Mesenchymal stem cell (in vitro differentiated cells and primary cell): ENCODE results near the gene PPP2R5B.

Source experiments
- DNase-seq: peaks from one replicate; pipeline ENCODE4 v3.0.0-alpha.2; 2013
- H2AFZ ChIP-seq: one replicate; pipeline ENCODE4 v1.6.1; 2013; ENCODE audit warnings: low read depth, mild to moderate bottlenecking, control low read depth, inconsistent platforms, low read length, moderate library complexity
- H2AK5ac ChIP-seq: 2 replicates; pipeline ENCODE4 v1.6.1; 2013; ENCODE audit warnings: low read length, moderate library complexity, mild to moderate bottlenecking, inconsistent platforms; ENCODE audit not compliant: severe bottlenecking
- H2BK120ac ChIP-seq: one replicate; pipeline ENCODE4 v1.6.1; 2013; ENCODE audit warnings: low read depth, mild to moderate bottlenecking, inconsistent platforms, low read length, moderate library complexity
- H2BK12ac ChIP-seq, 2 experiments: one replicate each; pipeline ENCODE4 v1.6.1; 2013; ENCODE audit warnings: inconsistent platforms in 2 of 2, low read length in 2 of 2, mild to moderate bottlenecking in 2 of 2, moderate library complexity in 2 of 2, control low read depth in 1 of 2
- H2BK15ac ChIP-seq: one replicate; pipeline ENCODE4 v1.6.1; 2013; ENCODE audit warnings: mild to moderate bottlenecking, low read depth, inconsistent platforms; ENCODE audit not compliant: poor library complexity, severe bottlenecking
- H2BK5ac ChIP-seq: 2 replicates; pipeline ENCODE4 v1.6.1; 2013; ENCODE audit warnings: low read depth, mild to moderate bottlenecking, low read length, control low read depth, inconsistent platforms; ENCODE audit not compliant: poor library complexity, severe bottlenecking
- H3K14ac ChIP-seq, 2 experiments: one replicate each; pipeline ENCODE4 v1.6.1; 2013; ENCODE audit warnings: inconsistent platforms in 2 of 2, low read length in 2 of 2, control low read depth in 1 of 2, mild to moderate bottlenecking in 1 of 2, moderate library complexity in 1 of 2
- H3K18ac ChIP-seq, 2 experiments: one replicate each; pipeline ENCODE4 v1.6.1; 2013; ENCODE audit warnings: inconsistent platforms in 2 of 2, low read length in 2 of 2, control low read depth in 1 of 2, low read depth in 1 of 2, mild to moderate bottlenecking in 1 of 2
- H3K23ac ChIP-seq, 2 experiments: one replicate each; pipeline ENCODE4 v1.6.1; 2013; ENCODE audit warnings: inconsistent platforms in 2 of 2, low read length in 2 of 2, mild to moderate bottlenecking in 2 of 2, moderate library complexity in 2 of 2, control low read depth in 1 of 2
- H3K27ac ChIP-seq: 2 replicates; pipeline ENCODE4 v1.5.1; 2013; ENCODE audit warnings: mild to moderate bottlenecking, moderate library complexity, low read length, control low read depth, inconsistent platforms; ENCODE audit not compliant: poor library complexity, severe bottlenecking
- H3K27me3 ChIP-seq, 2 experiments: 2 replicates each; pipeline versions ENCODE4 v1.6.1 to v1.7.0; 2013; ENCODE audit warnings: low read length in 2 of 2, mild to moderate bottlenecking in 2 of 2, moderate library complexity in 2 of 2, control low read depth in 1 of 2, inconsistent platforms in 1 of 2; ENCODE audit not compliant: control insufficient read depth in 1 of 2, insufficient read depth in 1 of 2
- H3K36me3 ChIP-seq, 2 experiments: 2 replicates each; pipeline versions ENCODE4 v1.6.1 to v1.7.0; 2013; ENCODE audit warnings: low read length in 2 of 2, control low read depth in 1 of 2, inconsistent platforms in 1 of 2, low read depth in 1 of 2, mild to moderate bottlenecking in 1 of 2; ENCODE audit not compliant: insufficient read depth in 2 of 2, control insufficient read depth in 1 of 2
- H3K4ac ChIP-seq, 2 experiments: one replicate each; pipeline ENCODE4 v1.6.1; 2013; ENCODE audit warnings: inconsistent platforms in 2 of 2, low read length in 2 of 2, mild to moderate bottlenecking in 2 of 2, moderate library complexity in 2 of 2, control low read depth in 1 of 2, low read depth in 1 of 2
- H3K4me1 ChIP-seq: 2 replicates; pipeline ENCODE4 v1.6.1; 2013; ENCODE audit warnings: low read depth, low read length, control low read depth; ENCODE audit not compliant: control insufficient read depth, insufficient read depth
- H3K4me2 ChIP-seq: 2 replicates; pipeline ENCODE4 v1.6.1; 2013; ENCODE audit warnings: low read length, mild to moderate bottlenecking, inconsistent platforms; ENCODE audit not compliant: poor library complexity, severe bottlenecking
- H3K4me3 ChIP-seq, 2 experiments: 2 replicates each; pipeline versions ENCODE4 v1.5.1 to v1.7.0; 2013; ENCODE audit warnings: low read length in 2 of 2, mild to moderate bottlenecking in 2 of 2, control low read depth in 1 of 2, low read depth in 1 of 2; ENCODE audit not compliant: insufficient read depth in 1 of 2
- H3K79me1 ChIP-seq: replicated peaks from 2 replicates; pipeline ENCODE4 v1.6.1; 2013; ENCODE audit warnings: mild to moderate bottlenecking, control low read depth, low read length, inconsistent platforms; ENCODE audit not compliant: poor library complexity, severe bottlenecking
- H3K9ac ChIP-seq: 2 replicates; pipeline ENCODE4 v1.7.0; 2013; ENCODE audit warnings: mild to moderate bottlenecking, low read length, moderate library complexity
- H3K9me3 ChIP-seq: 2 replicates; pipeline ENCODE4 v1.7.0; 2013; ENCODE audit warnings: mild to moderate bottlenecking, low read length; ENCODE audit not compliant: control insufficient read depth
- H4K8ac ChIP-seq: one replicate; pipeline ENCODE4 v1.6.1; 2013; ENCODE audit warnings: inconsistent platforms, mild to moderate bottlenecking, low read length, moderate library complexity
- H4K91ac ChIP-seq: one replicate; pipeline ENCODE4 v1.6.1; 2013; ENCODE audit warnings: mild to moderate bottlenecking, low read length, inconsistent platforms
- WGBS: methylation state at CpG from one replicate; pipeline ENCODE4 v1.1.7; 2013; ENCODE audit warnings: mixed read lengths; 5-methylcytosine and 5-hydroxymethylcytosine counted together

Gene PPP2R5B

GRCh38 chr11:64960719-64961118, 36.2 kb downstream of the PPP2R5B start:
- 84% methylated on average over 4 of the region's 4 CpGs for WGBS
- Histone ChIP-seq H3K27me3 (peaks cover 7 to 13% of the 10 kb centered on the region in 2 experiments), H3K4me2 (no peak overlapping the region), H3K4ac (no peak overlapping the region), H3K79me1 (no peaks in the 10 kb centered on the region), H2BK5ac (no peak overlapping the region), H3K18ac (no peak overlapping the region), H2AFZ (no peak overlapping the region), H3K4me1 (no peaks in the 10 kb centered on the region), H3K23ac (no peak overlapping the region), H2BK120ac (no peak overlapping the region), H3K9ac (no peak overlapping the region), H4K91ac (no peak overlapping the region), H3K14ac (no peak overlapping the region), H3K27ac (no peak overlapping the region), H3K9me3 (no peaks in the 10 kb centered on the region), H2BK12ac (no peak overlapping the region), H3K4me3 (no peak overlapping the region), H3K36me3 (no peaks in the 10 kb centered on the region), H4K8ac (no peak overlapping the region), H2BK15ac (no peak overlapping the region), H2AK5ac (no peak overlapping the region)
- DNase-seq: no peak

GRCh38 chr11:64963072-64963631, 38.7 kb downstream of the PPP2R5B start:
- no peaks in the 10 kb centered on the region for H3K9me3 ChIP-seq
- H2BK15ac ChIP-seq: no peak overlapping the region
- no peak overlapping the region for H4K8ac ChIP-seq
- no peak overlapping the region for H3K9ac ChIP-seq
- no peak overlapping the region for H2BK5ac ChIP-seq
- DNase-seq: no peak
- H3K27ac ChIP-seq: no peak overlapping the region
- no peaks in the 10 kb centered on the region for H3K79me1 ChIP-seq
- no peak overlapping the region for H3K18ac ChIP-seq
- peaks cover 7 to 13% of the 10 kb centered on the region in 2 experiments for H3K27me3 ChIP-seq
- no peak overlapping the region for H3K14ac ChIP-seq
- WGBS: 72% methylated on average over 4 of the region's 5 CpGs
- H2AFZ ChIP-seq: no peak overlapping the region
- no peak overlapping the region for H3K4me3 ChIP-seq
- H2AK5ac ChIP-seq: no peak overlapping the region
- no peak overlapping the region for H2BK120ac ChIP-seq
- no peak overlapping the region for H3K23ac ChIP-seq
- no peak overlapping the region for H2BK12ac ChIP-seq
- H3K4me1 ChIP-seq: no peaks in the 10 kb centered on the region
- H3K36me3 ChIP-seq: no peaks in the 10 kb centered on the region
- H3K4ac ChIP-seq: no peak overlapping the region
- no peak overlapping the region for H3K4me2 ChIP-seq
- H4K91ac ChIP-seq: no peak overlapping the region

GRCh38 chr11:64967375-64967774, 42.9 kb downstream of the PPP2R5B start:
- Histone ChIP-seq H3K4me2 (no peak overlapping the region), H3K4ac (no peak overlapping the region), H3K9ac (no peak overlapping the region), H3K27me3 (peaks cover 0 to 18% of the 10 kb centered on the region in 2 experiments), H2AFZ (no peak overlapping the region), H2BK15ac (no peak overlapping the region), H2BK12ac (no peak overlapping the region), H3K4me3 (no peak overlapping the region), H3K9me3 (no peaks in the 10 kb centered on the region), H3K4me1 (no peaks in the 10 kb centered on the region), H3K27ac (no peak overlapping the region), H4K8ac (no peak overlapping the region), H2AK5ac (no peak overlapping the region), H3K23ac (no peak overlapping the region), H2BK120ac (no peak overlapping the region), H3K79me1 (no peaks in the 10 kb centered on the region), H3K18ac (no peak overlapping the region), H3K36me3 (no peaks in the 10 kb centered on the region), H2BK5ac (no peak overlapping the region), H4K91ac (no peak overlapping the region), H3K14ac (no peak overlapping the region)
- DNase-seq: no peak
- 97% methylated on average over 3 of the region's 3 CpGs for WGBS

GRCh38 chr11:64969209-64969608, 44.7 kb downstream of the PPP2R5B start:
- Histone ChIP-seq H2BK15ac (no peak overlapping the region), H3K4me3 (no peak overlapping the region), H3K27me3 (peaks cover 0 to 13% of the 10 kb centered on the region in 2 experiments), H3K9ac (no peak overlapping the region), H2AFZ (no peak overlapping the region), H3K18ac (no peak overlapping the region), H4K8ac (no peak overlapping the region), H3K27ac (no peak overlapping the region), H3K23ac (no peak overlapping the region), H3K79me1 (no peaks in the 10 kb centered on the region), H2AK5ac (no peak overlapping the region), H4K91ac (no peak overlapping the region), H2BK12ac (no peak overlapping the region), H2BK120ac (no peak overlapping the region), H3K4me1 (no peaks in the 10 kb centered on the region), H3K4me2 (no peak overlapping the region), H3K9me3 (no peaks in the 10 kb centered on the region), H3K36me3 (no peaks in the 10 kb centered on the region), H3K4ac (no peak overlapping the region), H2BK5ac (no peak overlapping the region), H3K14ac (no peak overlapping the region)
- DNase-seq: peak; percentile 70
- 45% methylated on average over 5 of the region's 5 CpGs for WGBS
